Measurements from ENCODE around the gene GLB1L3.
"Not testable (repeated sequence)": the region's sequence is repeated elsewhere in the genome, so short reads cannot be mapped to it uniquely, and the experiment has no call there.

The GLB1L3 gene

DNA sequence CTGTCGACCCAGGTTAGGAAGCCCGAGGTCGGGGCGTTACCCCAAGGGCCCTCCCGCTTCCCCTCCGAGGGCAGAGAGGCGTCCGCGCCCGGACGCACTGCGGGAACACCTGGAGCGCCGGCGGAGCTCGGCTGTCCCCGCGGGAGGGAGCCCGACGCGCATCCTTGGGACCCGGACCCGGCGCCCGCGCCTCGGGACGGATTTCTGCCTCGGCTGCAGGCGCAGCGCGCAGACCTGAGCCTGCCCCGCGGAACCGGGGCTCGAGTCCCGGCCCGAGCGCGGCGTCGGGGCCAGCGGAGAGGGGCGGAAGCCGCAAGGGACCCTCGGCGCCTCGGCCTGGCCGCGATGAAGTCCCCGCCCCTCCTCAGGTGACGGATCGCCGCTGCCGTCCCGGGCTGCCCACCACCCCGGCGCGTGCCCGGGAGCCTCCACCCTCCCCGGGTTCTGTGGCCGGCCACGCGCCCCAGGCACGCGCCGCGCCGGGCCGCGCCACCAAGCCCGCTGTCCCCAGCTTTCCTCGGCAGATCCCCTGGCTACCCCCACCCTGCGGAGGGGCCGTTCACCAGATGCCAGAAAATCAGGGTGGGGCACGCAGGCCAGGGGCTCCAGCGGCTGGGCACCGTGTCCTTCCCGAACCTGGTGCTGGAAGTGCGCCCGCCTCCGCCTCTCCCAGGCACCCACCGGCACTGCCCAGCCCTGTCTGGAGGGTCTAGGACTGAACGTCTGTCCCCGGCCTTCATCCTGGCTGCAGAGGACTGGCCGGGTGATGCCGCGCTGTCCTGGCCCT is 410 bp downstream of the GLB1L3 start:
- no peak for DNase-seq

DNA sequence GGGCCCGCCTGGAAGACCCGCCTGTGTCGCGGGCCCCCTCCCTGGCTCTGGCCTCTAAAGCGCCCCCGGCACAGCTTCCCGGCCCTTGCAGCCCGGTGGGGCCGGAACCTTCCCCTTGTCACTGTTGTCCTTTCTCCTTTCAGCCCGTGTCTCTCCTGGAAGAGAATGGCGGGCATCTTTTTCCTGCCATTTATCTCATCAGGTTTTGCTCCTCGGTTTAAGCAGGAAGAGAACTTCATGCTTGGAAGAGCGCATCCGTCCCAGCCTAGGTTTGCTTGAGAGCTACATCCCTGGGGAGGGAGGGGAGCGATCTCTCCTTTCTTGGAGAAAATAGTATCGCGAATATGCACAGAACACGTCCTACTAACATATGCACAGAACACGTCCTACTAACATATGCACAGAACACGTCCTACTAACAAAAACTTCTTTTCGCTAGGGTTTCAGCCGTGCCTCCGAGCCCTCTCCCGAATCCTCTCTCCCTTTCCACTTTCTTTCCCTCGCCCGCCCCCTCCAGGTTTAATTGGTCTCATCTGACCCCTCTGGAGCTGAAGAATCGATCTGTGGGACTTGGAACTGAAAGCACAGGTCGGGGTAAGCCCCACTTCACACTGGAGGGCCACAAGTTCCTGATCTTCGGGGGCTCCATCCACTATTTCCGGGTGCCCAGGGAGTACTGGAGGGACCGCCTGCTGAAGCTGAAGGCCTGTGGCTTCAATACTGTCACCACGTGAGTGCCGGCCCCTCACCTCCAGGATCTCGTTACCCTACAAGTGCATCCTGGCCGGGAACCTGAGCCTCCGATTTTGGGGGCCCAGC is 1.2 kb downstream of the GLB1L3 start:
- DNase-seq: no peak

GRCh38 chr11:134278356-134278755 is 2.2 kb downstream of the GLB1L3 start:
- no peak for DNase-seq

DNA sequence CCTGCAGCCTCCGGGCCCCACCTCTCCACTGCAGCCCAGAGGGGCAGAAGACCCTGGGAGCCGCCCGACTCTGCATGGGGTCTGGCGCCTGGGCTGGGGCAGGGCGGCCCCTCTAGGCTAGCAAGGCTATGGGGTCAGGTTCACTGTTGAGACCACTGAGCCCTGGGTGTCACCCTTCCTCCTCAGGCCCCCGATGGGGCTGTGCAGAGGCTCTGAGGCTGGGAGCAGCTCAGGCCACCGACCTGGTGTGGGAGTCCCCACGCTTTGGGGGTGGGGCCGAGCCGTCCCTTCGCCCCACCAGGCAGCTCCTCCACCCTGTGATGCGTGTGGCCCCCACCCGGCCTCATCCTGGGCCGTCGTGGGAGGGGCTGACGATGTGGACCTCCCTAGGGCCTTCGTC is 5.5 kb downstream of the GLB1L3 start:
- DNase-seq: not testable (repeated sequence)

DNA sequence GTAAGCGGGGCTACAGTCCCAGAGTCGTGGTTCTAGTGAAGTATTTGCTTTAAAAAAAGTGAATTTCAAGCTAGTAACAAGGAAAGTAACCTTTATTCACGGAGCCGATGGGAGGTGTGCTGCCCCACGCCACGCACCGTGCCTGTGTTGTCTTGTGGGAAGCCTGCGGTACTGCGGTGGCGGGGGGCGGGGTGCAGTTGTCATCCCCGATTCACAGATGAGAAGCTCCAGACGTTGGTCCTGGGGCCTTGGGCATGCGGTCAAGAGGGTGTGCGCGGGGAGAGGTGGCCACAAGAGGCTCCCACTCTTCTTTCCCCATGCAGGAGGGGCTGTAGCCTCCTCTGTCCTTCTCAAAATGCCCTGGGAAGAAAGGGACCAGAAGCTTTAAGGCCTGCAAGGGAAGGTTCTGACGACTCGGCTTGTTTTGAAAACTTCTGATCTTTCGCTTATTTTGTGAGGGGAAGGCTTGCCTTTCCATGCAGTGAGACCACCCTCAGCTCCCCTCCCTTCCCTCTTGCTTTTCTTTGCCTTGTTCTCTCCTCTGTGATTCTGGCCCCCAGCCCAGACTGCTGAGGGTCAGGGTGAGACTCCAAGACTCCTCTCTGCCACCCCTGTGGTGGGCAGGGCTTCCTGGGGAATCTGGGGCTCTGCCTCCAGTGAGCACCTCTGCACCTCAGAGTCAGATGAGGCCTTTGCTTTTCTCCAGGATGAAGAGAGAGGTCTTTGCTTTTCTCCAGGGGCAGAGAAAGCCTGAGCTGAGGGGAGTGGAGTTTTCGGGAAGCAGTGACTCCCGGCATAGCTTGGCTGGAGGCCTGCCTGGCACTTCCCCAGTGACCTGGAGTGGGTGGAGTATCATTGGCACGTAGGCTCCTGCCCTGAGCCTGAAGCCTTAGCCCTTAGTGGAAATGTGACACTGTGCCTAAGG is 6.2 kb downstream of the GLB1L3 start:
- DNase-seq: no peak

GRCh38 chr11:134283461-134284230 is 7.5 kb downstream of the GLB1L3 start:
- DNase-seq: no peak

GRCh38 chr11:134284349-134284748 is 8.2 kb downstream of the GLB1L3 start:
- not testable (repeated sequence) for DNase-seq

DNA sequence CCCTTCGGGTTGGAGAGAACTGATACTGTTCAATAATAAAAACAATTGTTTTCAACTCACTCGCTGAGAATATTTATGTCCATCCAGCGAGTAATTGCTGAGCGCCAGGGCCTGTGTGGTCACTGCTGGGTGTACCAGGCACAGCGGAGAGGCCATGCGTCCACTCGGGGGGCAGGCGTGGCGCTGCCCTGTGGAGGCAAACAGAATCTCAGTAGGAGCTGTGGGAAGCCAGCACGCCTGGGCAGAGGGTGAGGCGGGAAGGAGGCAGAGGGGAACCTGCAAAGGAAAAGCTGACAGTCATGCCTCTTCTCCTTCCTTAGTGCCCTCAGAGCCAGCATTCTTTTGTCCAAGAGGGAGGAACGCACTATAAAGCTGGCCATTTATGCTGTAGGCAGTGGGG is 11.4 kb downstream of the GLB1L3 start:
- DNase-seq: no peak

GRCh38 chr11:134288486-134288885 is 12.3 kb downstream of the GLB1L3 start:
- no peak for DNase-seq

DNA sequence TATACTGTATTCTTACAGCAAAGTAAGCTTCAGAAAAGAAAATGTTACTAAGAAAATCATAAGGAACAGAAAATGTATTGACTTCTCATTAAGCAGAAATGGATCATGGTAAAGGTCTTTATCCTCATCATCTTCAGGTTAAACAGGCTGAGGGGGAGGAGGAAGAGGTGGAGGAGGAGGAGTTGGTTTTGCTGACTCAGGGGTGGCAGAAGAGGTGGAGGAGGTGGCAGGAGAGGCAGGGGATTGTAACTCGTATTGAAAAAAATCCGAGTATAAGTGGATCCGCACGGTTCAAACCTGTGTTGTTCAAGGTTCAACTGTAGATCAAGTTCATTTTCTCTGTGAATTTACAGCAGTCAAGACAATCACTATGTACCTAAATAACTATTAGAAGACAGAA is 13.0 kb downstream of the GLB1L3 start:
- no peak for DNase-seq

GRCh38 chr11:134289789-134290188 is 13.6 kb downstream of the GLB1L3 start:
- DNase-seq: no peak

DNA sequence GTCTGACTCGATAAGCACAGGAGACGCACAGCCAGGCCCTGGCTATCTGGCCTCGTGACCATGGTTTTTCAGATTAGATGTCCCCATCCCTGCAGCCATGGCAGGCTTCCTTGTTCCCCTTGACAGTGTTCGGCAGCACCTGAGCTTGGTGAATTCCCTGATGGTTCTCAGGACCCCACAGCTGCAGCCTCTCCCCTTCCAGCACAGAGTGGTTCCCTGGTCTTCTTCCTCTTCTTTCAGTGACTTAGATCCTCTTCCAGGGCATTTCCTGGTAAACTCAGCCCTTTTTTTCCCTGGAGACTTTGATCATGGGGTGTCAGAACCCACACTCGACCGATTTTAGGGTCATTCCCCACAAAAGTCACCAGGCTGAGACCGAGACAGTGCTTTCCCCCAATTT is 14.5 kb downstream of the GLB1L3 start:
- no peak for DNase-seq

GRCh38 chr11:134291196-134291595 is 15.0 kb downstream of the GLB1L3 start:
- no peak for DNase-seq

- DNase-seq: no peak
These were observed 16.5 kb downstream of the GLB1L3 start for GRCh38 chr11:134292661-134293060.

DNA sequence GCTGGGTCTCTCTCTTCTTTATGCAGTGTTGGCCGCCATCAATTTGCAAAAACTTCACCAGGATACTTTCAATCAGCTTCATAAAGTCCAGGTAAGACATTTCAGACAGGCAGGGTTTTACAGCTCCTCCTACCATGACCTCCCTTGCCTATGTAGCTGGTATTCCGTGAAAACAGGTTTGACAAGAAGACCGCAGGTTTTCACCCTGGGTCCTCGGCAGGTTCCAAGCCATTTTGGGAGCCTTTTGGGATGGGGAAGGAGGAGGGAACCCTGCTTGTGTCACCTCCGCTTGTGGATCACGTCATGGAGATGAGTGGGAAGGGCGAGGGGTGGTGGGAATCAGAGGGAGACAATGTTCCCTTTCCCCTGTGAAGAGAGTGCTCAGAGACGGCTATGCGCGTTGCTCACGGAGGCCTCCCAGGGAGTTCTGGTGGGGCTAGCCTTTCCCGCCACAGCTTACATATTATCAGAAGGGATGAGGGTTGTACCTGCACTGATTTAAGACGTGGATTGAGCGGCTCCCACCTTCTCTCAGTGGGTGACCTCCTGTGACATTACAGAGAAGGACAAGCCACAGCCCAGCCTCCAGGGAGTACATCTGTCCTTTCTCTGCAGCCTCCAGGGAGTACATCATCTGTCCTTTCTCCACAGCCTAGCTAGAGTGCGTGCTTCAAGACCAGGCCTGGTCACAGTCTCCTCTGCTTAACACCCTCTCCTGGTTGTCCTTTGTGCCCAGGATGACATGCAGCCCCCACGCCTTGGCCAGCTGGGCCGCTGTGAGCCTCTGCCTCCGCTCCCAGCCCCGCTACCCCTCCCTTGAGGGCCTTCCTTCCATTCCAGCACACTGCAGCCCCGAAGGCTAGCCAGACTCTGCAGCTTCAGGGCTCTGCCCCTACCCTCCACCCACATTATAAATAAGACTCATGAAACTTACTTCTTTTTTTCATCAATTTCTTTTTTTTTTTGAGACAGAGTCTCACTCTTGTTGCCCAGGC is 17.2 kb downstream of the GLB1L3 start:
- DNase-seq: no peak

DNA sequence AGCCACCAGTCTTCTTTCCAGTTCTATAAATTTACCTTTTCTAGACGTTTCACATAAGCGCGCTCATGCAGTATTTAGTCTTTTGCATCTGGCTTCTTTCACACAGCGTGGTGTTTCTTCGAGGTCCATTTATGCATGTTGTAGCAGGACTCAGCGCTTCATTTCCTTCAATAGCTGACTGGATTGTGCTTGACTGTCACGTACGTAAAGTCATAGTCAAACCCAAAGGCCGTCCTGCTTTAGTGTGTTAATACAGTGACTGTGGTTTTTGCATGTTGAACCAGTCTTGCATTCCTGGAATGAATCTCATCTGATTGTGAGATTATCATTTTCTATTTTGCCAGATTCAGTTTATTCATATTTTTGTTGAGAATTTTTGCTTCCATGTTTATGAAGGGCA is 18.5 kb downstream of the GLB1L3 start:
- DNase-seq: no peak

GRCh38 chr11:134312223-134312622 is 36.0 kb downstream of the GLB1L3 start:
- DNase-seq: no peak

- DNase-seq: no peak
These were observed 36.6 kb downstream of the GLB1L3 start for GRCh38 chr11:134312807-134313206.

DNA sequence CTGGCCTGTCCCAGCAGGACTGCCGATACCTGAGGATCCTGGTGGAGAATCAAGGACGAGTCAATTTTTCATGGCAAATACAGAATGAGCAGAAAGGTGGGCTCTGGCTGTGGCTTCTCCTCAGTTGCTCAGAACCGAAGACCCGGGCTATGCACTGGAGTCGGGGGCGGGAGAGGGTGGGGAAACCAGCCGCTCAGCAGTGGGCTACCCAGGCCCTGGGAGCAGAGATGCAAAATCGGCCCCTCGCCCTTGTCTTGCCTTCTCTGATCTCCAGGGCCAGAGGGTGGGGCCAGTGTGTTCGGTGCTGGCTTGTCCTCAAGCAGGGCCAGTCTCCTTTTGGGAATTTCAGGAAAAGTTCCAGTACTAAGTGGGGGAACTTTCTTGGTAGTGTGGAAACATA is 37.2 kb downstream of the GLB1L3 start:
- DNase-seq: no peak

GRCh38 chr11:134313821-134314607 is 37.8 kb downstream of the GLB1L3 start:
- DNase-seq: peak; percentile 40
